GM18868 (cell line): ENCODE results near the gene PLA2G4E.

Source experiments
- ATAC-seq: cut with Tn5 transposase; IDR thresholded peaks from one replicate; pipeline ENCODE4 v1.9.1; 2021; ENCODE audit warnings: mild to moderate bottlenecking, moderate library complexity; ENCODE audit not compliant: unreplicated experiment

PLA2G4E gene

GRCh38 chr15:41961595-41962202 is 59.1 kb downstream of the PLA2G4E start:
- no peak for ATAC-seq

GRCh38 chr15:41961001-41961518 is 59.8 kb downstream of the PLA2G4E start:
- no peak for ATAC-seq

- no peak for ATAC-seq
These were observed 62.8 kb downstream of the PLA2G4E start for GRCh38 chr15:41958002-41958420.

- ATAC-seq, result peak; percentile 91
These were observed 63.6 kb downstream of the PLA2G4E start for GRCh38 chr15:41957021-41957897.

- no peak for ATAC-seq
These were observed 64.9 kb downstream of the PLA2G4E start for GRCh38 chr15:41955807-41956525.

GRCh38 chr15:41955100-41955499 is 65.7 kb downstream of the PLA2G4E start:
- ATAC-seq, result no peak

GRCh38 chr15:41954036-41954435 is 66.8 kb downstream of the PLA2G4E start:
- no peak for ATAC-seq

- no peak for ATAC-seq
These were observed 68.8 kb downstream of the PLA2G4E start for GRCh38 chr15:41952013-41952563.

GRCh38 chr15:41951571-41951970 is 69.3 kb downstream of the PLA2G4E start:
- ATAC-seq, result no peak

GRCh38 chr15:41950489-41950888 is 70.4 kb downstream of the PLA2G4E start:
- no peak for ATAC-seq

GRCh38 chr15:41950127-41950483 is 70.7 kb downstream of the PLA2G4E start:
- ATAC-seq, result no peak

- no peak for ATAC-seq
These were observed 71.3 kb downstream of the PLA2G4E start for GRCh38 chr15:41949401-41950126.

GRCh38 chr15:41948490-41948889 is 72.4 kb downstream of the PLA2G4E start:
- no peak for ATAC-seq

- ATAC-seq, result no peak
These were observed 73.9 kb downstream of the PLA2G4E start for GRCh38 chr15:41946970-41947369.

GRCh38 chr15:41945731-41946130 is 75.1 kb downstream of the PLA2G4E start:
- ATAC-seq, result no peak

GRCh38 chr15:41945221-41945620 is 75.6 kb downstream of the PLA2G4E start:
- ATAC-seq, result no peak

GRCh38 chr15:41944313-41944940 is 76.4 kb downstream of the PLA2G4E start:
- no peak for ATAC-seq

- no peak for ATAC-seq
These were observed 77.1 kb downstream of the PLA2G4E start for GRCh38 chr15:41943543-41944312.

- no peak for ATAC-seq
These were observed 78.0 kb downstream of the PLA2G4E start for GRCh38 chr15:41942886-41943285.
